Retinal pigment epithelial cell (primary cell): ENCODE results near the gene TTC39C.

Source experiments
- DNase-seq: peaks from one replicate; pipeline ENCODE4 v3.0.0-alpha.2; 2010; ENCODE audit warnings: low read depth
- H3K4me3 ChIP-seq: 2 replicates; pipeline ENCODE4 v1.5.1; 2011; ENCODE audit warnings: mild to moderate bottlenecking, low read length, control low read depth, moderate library complexity
- CTCF ChIP-seq: conservative IDR thresholded peaks from 2 replicates; pipeline ENCODE4 v1.5.1; 2011; ENCODE audit warnings: low read depth, low read length, control low read depth, inconsistent platforms

TTC39C gene

DNA sequence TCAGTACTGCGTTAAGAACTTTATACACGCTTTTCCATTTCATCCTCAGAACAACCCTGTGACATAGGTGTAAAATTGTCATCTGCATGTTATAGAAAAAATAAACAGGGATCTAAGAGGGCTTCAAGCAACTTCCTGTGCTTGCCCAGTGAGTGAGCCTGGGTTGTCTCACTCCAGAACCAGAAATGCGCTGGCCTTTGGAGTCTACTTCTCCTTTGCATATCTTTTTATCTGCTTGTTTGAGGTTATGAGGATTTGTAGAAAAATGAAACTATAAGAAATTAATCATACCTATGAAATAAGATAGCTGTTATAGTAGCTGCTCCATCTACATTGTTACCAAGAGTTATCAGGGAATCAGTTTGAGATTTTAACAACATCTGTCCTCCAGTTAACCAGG is 69.0 kb downstream of the TTC39C start:
- TF ChIP-seq CTCF: no peak
- DNase-seq: no peak

GRCh38 chr18:24086082-24086481 is 71.5 kb downstream of the TTC39C start:
- no peak for DNase-seq
- H3K4me3 ChIP-seq: no peak overlapping the region
- TF ChIP-seq CTCF: no peak

More for the DNA sequence above, 69.0 kb downstream of the TTC39C start:
- H3K4me3 ChIP-seq: no peak overlapping the region

DNA sequence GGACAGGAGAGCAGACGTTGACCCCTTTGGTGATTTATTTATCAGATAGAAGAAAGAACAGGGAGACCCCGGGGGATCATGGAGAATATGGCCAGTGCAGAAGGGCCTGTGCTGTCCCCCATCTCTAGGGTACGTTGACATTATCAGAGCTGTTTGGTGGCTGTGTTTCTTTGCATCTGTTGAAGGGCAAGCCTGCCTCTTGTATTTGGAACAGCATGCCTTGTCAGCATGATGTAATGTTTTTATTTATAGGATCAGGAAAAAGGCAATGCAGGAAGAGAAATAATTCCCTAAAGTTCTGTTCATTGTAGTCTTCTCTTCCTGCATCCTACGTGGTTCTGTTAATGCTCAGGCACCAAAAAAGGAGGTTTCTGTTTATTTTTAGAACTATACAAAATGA is 74.5 kb downstream of the TTC39C start:
- no peak for TF ChIP-seq CTCF
- H3K4me3 ChIP-seq: no peak overlapping the region
- no peak for DNase-seq

DNA sequence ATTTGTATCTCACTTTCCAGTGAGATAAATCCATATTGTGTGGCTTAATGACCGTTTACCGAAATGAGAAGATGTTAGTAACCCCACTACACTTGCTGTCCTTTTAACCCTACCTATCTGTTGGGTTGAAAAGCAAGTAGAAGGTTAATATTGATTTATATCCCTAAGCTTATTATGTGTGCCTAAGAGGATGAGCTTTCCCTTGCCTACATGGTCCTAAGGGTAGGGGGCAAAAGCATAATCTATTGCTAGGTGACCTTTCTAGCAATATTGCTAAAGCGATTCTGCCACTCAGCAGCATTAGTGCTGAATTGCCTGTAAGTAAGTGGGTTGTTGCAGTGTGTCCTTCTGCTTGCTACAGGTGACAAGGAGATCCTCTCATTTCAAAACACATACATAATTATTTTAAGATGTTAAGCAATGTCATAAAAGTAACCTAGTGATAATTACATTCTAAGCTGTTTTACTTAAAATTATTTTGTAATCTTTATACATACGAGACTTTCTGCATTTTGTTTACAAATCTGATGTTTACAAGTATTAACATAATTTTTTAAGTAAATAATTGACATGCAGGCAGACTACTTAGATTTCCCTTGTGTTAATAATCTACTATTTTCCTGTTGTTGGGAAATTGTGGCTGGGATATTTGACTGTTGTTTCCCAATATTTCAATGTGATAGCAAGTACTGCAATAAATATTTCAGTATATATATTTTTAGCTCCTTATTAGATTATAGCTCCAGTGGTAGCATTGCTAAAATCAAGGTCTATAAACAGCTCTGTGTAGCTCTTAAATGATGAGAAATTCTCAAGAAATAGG is 75.2 kb downstream of the TTC39C start:
- no peak for DNase-seq
- H3K4me3 ChIP-seq: no peak overlapping the region
- TF ChIP-seq CTCF: no peak

DNA sequence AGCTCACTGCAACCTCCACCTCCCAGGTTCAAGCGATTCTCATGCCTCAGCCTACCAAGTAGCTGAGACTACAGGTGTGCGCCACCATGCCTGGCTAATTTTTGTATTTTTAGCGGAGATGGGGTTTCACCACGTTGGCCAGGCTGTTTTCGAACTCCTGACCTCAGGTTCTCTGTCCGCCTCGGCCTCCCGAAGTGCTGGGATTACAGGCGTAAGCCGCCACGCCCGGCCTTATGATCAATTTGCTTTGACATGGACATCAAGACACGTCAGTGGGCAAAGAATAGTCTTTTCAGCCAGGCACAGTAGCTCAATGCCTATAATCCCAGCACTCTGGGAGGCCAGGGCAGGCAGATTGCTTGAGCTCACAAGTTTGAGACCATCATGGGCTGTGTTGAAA is 76.3 kb downstream of the TTC39C start:
- no peak overlapping the region for H3K4me3 ChIP-seq
- no peak for DNase-seq
- no peak for TF ChIP-seq CTCF

DNA sequence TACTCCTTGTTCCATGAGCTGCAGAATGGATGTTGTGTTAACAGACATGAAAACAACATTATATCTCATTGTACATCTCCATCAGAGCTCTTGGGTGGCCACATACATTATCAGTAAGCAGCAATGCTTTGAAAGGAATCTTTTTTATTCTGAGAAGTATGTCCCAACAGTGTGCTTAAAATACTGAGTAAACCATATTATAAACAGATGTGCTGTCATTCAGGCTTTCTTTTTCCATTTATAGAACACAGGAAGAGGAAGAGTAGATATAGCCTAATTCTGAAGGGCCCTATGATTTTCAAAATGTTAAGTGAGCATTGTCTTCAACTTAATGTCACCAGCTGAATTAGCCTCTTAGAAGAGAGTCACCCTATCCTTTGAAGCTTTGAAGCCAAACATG is 80.0 kb downstream of the TTC39C start:
- no peak for TF ChIP-seq CTCF

DNA sequence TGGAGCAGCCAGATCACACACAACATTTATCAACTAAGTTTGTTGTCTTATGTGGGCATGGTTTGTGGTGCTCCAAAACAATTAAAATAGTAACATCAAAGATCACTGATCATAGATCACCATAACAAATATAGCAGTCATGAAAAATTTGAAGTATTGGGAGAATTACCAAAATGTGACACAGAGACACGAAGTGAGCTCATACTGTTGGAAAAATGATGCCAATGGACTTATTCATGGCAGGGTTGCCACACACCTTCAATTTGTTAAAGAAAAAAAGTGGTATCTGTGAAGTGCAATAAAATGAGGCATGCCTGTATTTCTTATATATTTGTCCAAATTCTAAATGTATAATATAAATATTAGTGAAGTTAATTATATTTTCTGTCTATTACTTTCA is 81.4 kb downstream of the TTC39C start:
- no peak for TF ChIP-seq CTCF
- no peak for DNase-seq
- no peak overlapping the region for H3K4me3 ChIP-seq

More for the DNA sequence above, 80.0 kb downstream of the TTC39C start:
- no peak overlapping the region for H3K4me3 ChIP-seq
- DNase-seq: no peak
